ENCODE data around the gene CELF3.

DNA sequence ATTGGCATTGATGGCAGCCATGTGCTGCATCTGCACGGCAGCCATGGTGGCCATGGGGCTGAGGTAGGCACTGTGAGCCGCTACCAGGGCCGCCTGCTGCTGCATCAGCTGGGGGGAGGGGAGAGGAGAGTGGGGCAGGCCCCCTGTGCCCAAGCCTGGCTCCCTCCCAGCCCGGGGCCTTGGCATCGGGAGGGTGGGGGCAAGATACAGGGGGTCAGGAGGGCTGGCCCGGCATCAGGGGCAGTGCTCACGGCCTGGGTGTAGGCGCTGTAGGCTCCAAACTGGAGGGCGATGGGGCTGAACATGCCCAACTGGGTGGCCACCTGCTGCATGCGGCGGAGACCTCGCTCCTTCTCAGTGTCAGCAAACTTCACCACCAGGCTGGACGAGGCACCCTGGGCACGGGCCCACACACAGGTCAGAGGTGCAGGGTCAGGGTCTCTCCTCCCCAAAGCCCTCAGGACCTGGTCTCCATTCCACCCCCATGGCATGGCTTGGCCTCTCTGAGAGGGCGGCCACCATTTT, 9.0 kb downstream of the CELF3 start:
- TF ChIP-seq, protein P1, sequence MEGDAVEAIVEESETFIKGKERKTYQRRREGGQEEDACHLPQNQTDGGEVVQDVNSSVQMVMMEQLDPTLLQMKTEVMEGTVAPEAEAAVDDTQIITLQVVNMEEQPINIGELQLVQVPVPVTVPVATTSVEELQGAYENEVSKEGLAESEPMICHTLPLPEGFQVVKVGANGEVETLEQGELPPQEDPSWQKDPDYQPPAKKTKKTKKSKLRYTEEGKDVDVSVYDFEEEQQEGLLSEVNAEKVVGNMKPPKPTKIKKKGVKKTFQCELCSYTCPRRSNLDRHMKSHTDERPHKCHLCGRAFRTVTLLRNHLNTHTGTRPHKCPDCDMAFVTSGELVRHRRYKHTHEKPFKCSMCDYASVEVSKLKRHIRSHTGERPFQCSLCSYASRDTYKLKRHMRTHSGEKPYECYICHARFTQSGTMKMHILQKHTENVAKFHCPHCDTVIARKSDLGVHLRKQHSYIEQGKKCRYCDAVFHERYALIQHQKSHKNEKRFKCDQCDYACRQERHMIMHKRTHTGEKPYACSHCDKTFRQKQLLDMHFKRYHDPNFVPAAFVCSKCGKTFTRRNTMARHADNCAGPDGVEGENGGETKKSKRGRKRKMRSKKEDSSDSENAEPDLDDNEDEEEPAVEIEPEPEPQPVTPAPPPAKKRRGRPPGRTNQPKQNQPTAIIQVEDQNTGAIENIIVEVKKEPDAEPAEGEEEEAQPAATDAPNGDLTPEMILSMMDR (IDR thresholded peaks at IDR 0.05) = no peak
- TF ChIP-seq POLR2A (IDR thresholded peaks at IDR 0.05) = no peak
